Smooth muscle cell (in vitro differentiated cells): ENCODE measurements around the gene TMEM259. TPM values are rescaled to one million over a fixed set of nuclear protein-coding genes. Genes with fewer than 3 reads are reported as not detected.

Experiments used
- DNase-seq: peaks from one replicate; lab custom pipeline; 2025; ENCODE audit not compliant: unreplicated experiment; lab: John Stamatoyannopoulos, UW
- H2AFZ ChIP-seq: fragments of 200-600 bp; sonication (generic); 2 replicates; pipeline ENCODE4 v1.6.0; 2016; ENCODE audit warnings: antibody characterized with exemption, low read depth, mild to moderate bottlenecking
- H3F3A ChIP-seq: fragments of 200-600 bp; sonication (generic); 2 replicates; pipeline ENCODE4 v1.6.0; 2017; ENCODE audit warnings: antibody characterized with exemption, low read depth
- H3K27ac ChIP-seq: fragments of 200-600 bp; sonication (generic); 2 replicates; pipeline ENCODE4 v1.5.1; 2016; ENCODE audit warnings: low read depth, mild to moderate bottlenecking
- H3K27me3 ChIP-seq: fragments of 200-600 bp; sonication (generic); 2 replicates; pipeline ENCODE4 v1.6.1; 2016; ENCODE audit warnings: low read depth, mild to moderate bottlenecking
- H3K36me3 ChIP-seq: fragments of 200-600 bp; sonication (generic); 2 replicates; pipeline ENCODE4 v1.5.1; 2016; ENCODE audit warnings: low read depth
- H3K4me1 ChIP-seq: fragments of 200-600 bp; sonication (generic); 2 replicates; pipeline ENCODE4 v1.5.1; 2016; ENCODE audit warnings: low read depth
- H3K4me2 ChIP-seq: fragments of 200-600 bp; sonication (generic); 2 replicates; pipeline ENCODE4 v1.6.0; 2016; ENCODE audit warnings: mild to moderate bottlenecking
- H3K4me3 ChIP-seq: fragments of 200-600 bp; sonication (generic); 2 replicates; pipeline ENCODE4 v1.5.1; 2016; ENCODE audit warnings: mild to moderate bottlenecking
- H3K79me2 ChIP-seq: fragments of 200-600 bp; sonication (generic); 2 replicates; pipeline ENCODE4 v1.6.0; 2016; ENCODE audit warnings: low read depth, mild to moderate bottlenecking
- H3K9ac ChIP-seq: fragments of 200-600 bp; sonication (generic); 2 replicates; pipeline ENCODE4 v1.6.0; 2016; ENCODE audit warnings: low read depth
- H3K9me3 ChIP-seq: fragments of 200-600 bp; sonication (generic); replicated peaks from 2 replicates; pipeline ENCODE4 v1.5.1; 2016; ENCODE audit warnings: low read depth
- H4K20me1 ChIP-seq: fragments of 200-600 bp; sonication (generic); 2 replicates; pipeline ENCODE4 v1.6.0; 2016; ENCODE audit warnings: low read depth
- CTCF ChIP-seq: fragments of 200-600 bp; sonication (generic); IDR thresholded peaks from 2 replicates; pipeline ENCODE4 v1.5.1; 2017; ENCODE audit warnings: borderline replicate concordance, mild to moderate bottlenecking, antibody characterized with exemption; ENCODE audit not compliant: insufficient read depth, poor library complexity, severe bottlenecking
- WGBS: methylation state at CpG from one replicate; pipeline ENCODE4 v1.1.7; 2016; ENCODE audit warnings: low lambda C conversion rate; 5-methylcytosine and 5-hydroxymethylcytosine counted together
- polyA plus RNA-seq: library from polyadenylated mRNA; unstranded; fragments of >200 nt; fragmentation: Nextera tagmentation; extraction: Ambion mirVana; gene quantifications from 2 replicates; pipeline ENCODE4 v1.2.1, GENCODE V29; 2016
- total RNA-seq: library from RNA; depleted of rRNA; stranded (reverse); fragments of >200 nt; gene quantifications from 2 replicates; pipeline ENCODE4 v1.2.3, GENCODE V29; 2014

The TMEM259 gene
- total and polyA plus RNA-seq, 2 experiments from 2014 or later, result 133 to 232 TPM

GRCh38 chr19:994516-994915, 26.4 kb downstream of the TMEM259 start:
- no peak for TF ChIP-seq CTCF
- H4K20me1 ChIP-seq, result no peaks in the 10 kb centered on the region
- no peak overlapping the region for H3K9ac ChIP-seq
- H2AFZ ChIP-seq, result no peak overlapping the region
- WGBS, result 95% methylated on average over 17 of the region's 18 CpGs
- H3K27ac ChIP-seq, result no peak overlapping the region
- no peaks in the 10 kb centered on the region for H3K9me3 ChIP-seq
- peaks cover 7% of the 10 kb centered on the region for H3K4me1 ChIP-seq
- no peaks in the 10 kb centered on the region for H3K79me2 ChIP-seq
- no peaks in the 10 kb centered on the region for H3F3A ChIP-seq
- H3K4me2 ChIP-seq, result no peak overlapping the region
- H3K27me3 ChIP-seq, result peaks cover 35% of the 10 kb centered on the region
- H3K36me3 ChIP-seq, result no peaks in the 10 kb centered on the region
- no peak for DNase-seq
- H3K4me3 ChIP-seq, result no peak overlapping the region

- no peaks in the 10 kb centered on the region for H3K9me3 ChIP-seq
- no peak for DNase-seq
- no peak overlapping the region for H2AFZ ChIP-seq
- H3K4me3 ChIP-seq, result no peak overlapping the region
- H3K27ac ChIP-seq, result no peak overlapping the region
- H3K79me2 ChIP-seq, result no peaks in the 10 kb centered on the region
- H4K20me1 ChIP-seq, result no peaks in the 10 kb centered on the region
- WGBS, result 91% methylated on average over 41 of the region's 43 CpGs
- no peak overlapping the region for H3K4me2 ChIP-seq
- H3K36me3 ChIP-seq, result no peaks in the 10 kb centered on the region
- no peak for TF ChIP-seq CTCF
- H3K4me1 ChIP-seq, result peaks cover 7% of the 10 kb centered on the region
- H3K27me3 ChIP-seq, result peaks cover 29% of the 10 kb centered on the region
- no peak overlapping the region for H3K9ac ChIP-seq
- no peaks in the 10 kb centered on the region for H3F3A ChIP-seq
Measured at GRCh38 chr19:993831-994393, 27.0 kb downstream of the TMEM259 start.

- Histone ChIP-seq H3K4me2 (no peak overlapping the region), H4K20me1 (no peaks in the 10 kb centered on the region), H2AFZ (no peak overlapping the region), H3K4me3 (no peak overlapping the region), H3F3A (no peaks in the 10 kb centered on the region), H3K27ac (no peak overlapping the region), H3K9ac (no peak overlapping the region), H3K9me3 (no peaks in the 10 kb centered on the region), H3K27me3 (peaks cover 24% of the 10 kb centered on the region), H3K79me2 (no peaks in the 10 kb centered on the region), H3K4me1 (peaks cover 7% of the 10 kb centered on the region), H3K36me3 (no peaks in the 10 kb centered on the region)
- no peak for DNase-seq
- no peak for TF ChIP-seq CTCF
- WGBS, result 97% methylated on average over 17 of the region's 17 CpGs
Measured at GRCh38 chr19:993361-993830, 27.5 kb downstream of the TMEM259 start.

- H3K27ac ChIP-seq, result no peak overlapping the region
- no peaks in the 10 kb centered on the region for H3F3A ChIP-seq
- no peak overlapping the region for H3K9ac ChIP-seq
- no peaks in the 10 kb centered on the region for H3K36me3 ChIP-seq
- no peaks in the 10 kb centered on the region for H3K9me3 ChIP-seq
- no peak overlapping the region for H2AFZ ChIP-seq
- H3K27me3 ChIP-seq, result peaks cover 16% of the 10 kb centered on the region
- no peak overlapping the region for H3K4me3 ChIP-seq
- H3K4me2 ChIP-seq, result no peak overlapping the region
- no peaks in the 10 kb centered on the region for H4K20me1 ChIP-seq
- TF ChIP-seq CTCF, result no peak
- H3K79me2 ChIP-seq, result no peaks in the 10 kb centered on the region
- H3K4me1 ChIP-seq, result peaks cover 7% of the 10 kb centered on the region
- WGBS, result 93% methylated on average over 12 of the region's 13 CpGs
- no peak for DNase-seq
Measured at GRCh38 chr19:992670-993055, 28.3 kb downstream of the TMEM259 start.
